HG02884 (cell line): ENCODE measurements around the gene FBXO2.
"Not testable (repeated sequence)": the region's sequence is repeated elsewhere in the genome, so short reads cannot be mapped to it uniquely, and the experiment has no call there.

Source experiments
- ATAC-seq: cut with Tn5 transposase; IDR thresholded peaks from one replicate; pipeline ENCODE4 v1.9.1; 2021; ENCODE audit warnings: mild to moderate bottlenecking, moderate library complexity; ENCODE audit not compliant: unreplicated experiment

The FBXO2 gene

DNA sequence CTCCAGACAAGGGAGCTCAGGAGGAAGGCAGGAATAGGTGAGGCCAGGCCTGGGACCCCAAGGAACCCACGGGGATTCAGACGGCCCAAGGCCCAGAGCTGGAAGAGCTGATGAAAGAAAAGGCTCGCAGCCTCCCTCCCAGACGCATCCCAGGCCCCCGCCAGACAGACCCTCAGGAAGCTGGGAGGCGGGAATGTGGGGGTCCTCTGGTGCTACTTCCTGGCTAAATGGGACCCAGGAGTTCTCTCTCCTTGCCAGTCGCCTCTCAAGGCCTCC lies 430 bp downstream of the FBXO2 start:
- no peak for ATAC-seq

DNA sequence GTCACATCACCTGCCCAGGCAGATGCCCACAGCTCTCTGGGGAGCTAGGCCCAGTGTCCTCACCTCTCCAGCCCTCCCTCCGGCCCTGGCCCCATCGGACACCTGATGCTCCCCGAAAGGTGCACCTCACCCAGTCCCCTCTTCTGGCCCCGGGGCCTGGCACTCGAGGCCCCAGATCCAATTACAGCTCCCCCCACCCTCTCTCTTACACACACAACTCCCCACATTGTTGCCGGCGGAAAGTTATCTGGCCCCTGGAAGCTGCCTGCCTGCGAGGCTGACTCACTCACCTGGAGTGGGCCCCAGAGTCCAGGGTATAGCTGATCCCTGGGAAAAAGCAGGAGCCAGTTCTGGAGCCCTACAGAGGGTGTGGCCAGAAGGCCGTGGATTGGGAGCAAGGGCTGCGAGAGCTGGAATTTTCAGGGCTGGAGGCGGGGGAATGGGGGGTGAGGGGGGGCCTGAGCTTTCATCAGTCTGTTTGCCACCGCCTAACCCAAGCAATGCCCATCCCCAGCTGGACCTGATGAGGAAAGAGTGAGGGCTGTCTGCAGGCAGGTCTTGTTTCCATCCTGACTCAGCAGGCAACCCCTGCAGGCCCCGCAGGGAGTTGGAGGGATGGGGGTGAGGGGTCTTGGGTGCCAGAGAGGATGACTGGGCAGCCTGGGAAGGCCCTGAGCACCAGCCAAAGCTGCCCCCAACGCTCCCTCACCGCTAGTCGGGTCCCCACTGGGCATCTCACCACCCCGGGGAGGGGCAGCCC lies 948 bp downstream of the FBXO2 start:
- no peak for ATAC-seq

DNA sequence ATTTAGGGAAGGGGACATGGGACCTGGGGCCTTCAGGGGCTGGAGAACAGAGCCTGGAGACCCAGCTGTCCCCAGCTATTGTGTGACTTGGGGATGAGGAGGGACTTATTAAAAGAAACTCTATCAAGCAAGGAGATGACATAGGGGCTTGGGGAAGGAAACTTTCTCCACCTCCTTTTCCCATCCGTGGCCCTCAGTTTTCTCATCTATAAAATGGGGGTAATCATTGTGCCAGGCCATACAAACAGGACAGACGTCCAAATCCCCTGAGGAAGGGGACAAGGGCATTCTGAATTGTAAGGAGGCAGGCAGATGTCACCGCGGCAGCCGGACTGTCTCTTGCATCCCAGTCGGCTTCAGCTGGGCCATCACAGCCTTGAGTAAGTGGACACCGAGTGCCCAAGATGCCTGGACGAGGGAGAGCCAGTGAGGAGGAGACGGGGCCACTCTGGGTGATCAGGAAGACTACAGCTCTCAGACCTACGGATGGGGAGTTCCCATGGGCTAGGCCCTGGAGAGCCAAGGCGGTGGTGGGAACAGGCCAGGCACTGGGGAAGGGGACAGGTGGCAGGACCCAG lies 1.9 kb downstream of the FBXO2 start:
- ATAC-seq = no peak

DNA sequence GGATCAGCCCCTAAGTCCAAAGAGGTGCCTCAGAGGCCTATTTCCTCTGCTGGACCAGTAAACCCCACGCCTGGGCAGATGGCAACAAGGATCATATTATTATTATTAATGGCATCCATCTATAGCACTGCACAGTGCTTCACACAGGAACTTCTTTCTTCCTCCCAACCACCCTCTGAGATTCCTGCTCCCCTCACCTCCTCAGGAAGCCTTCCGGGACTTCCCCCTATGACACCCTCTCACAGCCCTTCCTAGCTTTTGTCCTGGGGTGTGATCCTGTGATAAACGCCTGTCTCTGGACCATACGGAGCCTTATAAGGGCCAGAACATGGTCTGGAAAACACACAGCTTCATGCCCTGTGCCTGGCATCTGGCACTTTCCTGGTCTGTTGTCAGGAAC lies 3.2 kb downstream of the FBXO2 start:
- no peak for ATAC-seq

GRCh38 chr1:11650331-11650991 lies 3.8 kb downstream of the FBXO2 start:
- no peak for ATAC-seq

GRCh38 chr1:11649624-11650330 lies 4.5 kb downstream of the FBXO2 start:
- ATAC-seq = no peak

DNA sequence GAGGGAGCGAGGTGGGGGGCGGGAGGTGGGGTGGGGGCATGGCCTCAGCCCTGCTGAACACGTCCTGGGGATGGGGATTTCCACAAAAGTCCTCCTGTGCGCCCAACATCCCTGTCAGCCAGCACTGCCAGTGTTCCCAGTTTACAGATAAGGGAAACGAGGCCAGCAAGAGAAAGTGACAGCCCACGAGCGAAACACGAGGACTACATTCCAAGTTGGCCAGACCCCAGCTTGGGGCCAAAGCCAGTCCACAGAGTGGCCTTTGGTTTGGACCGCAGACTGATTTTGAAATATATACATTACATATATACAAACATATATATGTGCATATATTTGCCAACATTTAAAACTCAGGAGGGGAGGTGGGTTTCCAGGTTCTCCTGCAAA lies 5.0 kb downstream of the FBXO2 start:
- ATAC-seq = no peak

GRCh38 chr1:11648732-11649158 lies 5.5 kb downstream of the FBXO2 start:
- ATAC-seq = no peak

DNA sequence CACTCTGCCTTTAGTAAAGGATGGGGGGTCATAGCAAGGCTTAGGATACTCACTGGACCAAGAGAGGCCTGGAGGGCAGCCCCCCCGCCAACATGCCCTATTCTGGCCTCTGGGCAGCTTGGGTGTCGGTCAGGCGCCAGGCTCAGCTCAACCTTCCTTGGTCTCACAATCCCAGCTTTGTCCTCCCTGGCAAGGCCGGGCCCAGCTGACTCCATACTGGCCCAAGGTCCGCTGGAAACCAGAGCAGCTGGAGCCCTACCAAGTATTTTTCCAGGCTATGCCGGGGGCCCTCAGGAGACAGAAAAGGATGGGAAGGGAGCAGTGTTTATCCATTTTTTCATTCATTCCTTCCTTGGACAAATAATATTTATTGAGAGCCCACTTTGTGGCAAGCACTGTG lies 6.2 kb downstream of the FBXO2 start:
- ATAC-seq = no peak

DNA sequence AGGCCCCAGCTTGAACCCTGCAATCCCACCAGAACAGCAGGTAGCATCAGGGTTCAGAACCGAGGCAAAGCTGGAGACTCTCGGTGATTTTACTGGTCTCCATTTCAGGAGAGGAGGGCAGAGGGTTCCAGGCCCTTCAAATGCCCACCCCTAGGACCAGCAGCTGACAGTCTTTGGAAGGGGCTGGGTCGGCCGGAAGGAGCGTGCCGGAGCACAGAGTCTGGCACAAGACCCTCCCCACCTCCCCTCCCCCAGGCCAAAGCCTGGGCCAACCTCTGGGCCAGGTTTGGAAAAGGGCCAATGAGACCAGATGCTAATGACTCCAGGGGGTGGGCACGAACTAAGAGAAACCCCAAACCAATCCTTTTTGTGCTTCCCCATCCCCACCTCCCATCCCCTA lies 6.9 kb downstream of the FBXO2 start:
- no peak for ATAC-seq

- no peak for ATAC-seq
Observed at GRCh38 chr1:11646317-11646716, 7.9 kb downstream of the FBXO2 start.

GRCh38 chr1:11645670-11646265 lies 8.5 kb downstream of the FBXO2 start:
- no peak for ATAC-seq

DNA sequence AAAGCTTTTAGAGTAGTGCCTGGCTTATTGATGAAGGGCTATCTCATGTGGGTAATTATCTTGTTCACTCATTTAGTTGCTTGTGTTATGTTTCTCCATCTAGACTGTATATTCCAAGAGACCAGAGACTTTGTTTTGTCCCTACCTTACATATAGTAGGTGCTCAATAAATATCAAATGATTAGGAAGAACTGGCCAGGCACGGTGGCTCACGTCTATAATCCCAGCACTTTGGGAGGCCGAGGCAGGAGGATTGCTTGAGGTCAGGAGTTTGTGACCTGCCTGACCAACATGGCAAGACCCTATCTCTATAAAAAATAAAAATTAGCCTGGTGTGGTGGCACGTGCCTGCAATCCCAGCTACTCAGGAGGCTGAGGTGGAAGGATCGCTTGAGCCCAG lies 9.0 kb downstream of the FBXO2 start:
- no peak for ATAC-seq

GRCh38 chr1:11643782-11644181 lies 10.4 kb downstream of the FBXO2 start:
- ATAC-seq = no peak

GRCh38 chr1:11642418-11643017 lies 11.7 kb downstream of the FBXO2 start:
- not testable (repeated sequence) for ATAC-seq

- no peak for ATAC-seq
Observed at GRCh38 chr1:11641776-11642305, 12.4 kb downstream of the FBXO2 start.

DNA sequence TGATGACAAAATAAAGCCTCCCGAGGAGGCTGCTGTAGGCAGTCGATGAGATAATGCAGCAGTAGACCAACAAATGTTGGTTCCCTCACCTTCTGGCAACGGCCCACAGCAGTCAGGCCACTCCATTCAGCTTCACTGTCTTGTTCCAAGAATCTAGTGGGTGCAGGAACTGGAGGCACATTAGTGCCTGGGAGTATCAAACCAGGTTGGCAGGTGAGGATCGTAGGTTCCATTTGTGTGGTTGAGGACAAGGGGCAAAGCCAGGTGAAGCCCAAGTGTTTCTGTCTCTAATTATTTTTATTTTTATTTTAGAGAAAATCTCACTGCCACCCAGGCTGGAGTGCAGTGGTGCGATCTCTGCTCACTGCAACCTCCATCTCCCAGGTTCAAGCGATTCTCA lies 13.3 kb downstream of the FBXO2 start:
- ATAC-seq = no peak

- ATAC-seq = no peak
Observed at GRCh38 chr1:11640101-11640500, 14.1 kb downstream of the FBXO2 start.

DNA sequence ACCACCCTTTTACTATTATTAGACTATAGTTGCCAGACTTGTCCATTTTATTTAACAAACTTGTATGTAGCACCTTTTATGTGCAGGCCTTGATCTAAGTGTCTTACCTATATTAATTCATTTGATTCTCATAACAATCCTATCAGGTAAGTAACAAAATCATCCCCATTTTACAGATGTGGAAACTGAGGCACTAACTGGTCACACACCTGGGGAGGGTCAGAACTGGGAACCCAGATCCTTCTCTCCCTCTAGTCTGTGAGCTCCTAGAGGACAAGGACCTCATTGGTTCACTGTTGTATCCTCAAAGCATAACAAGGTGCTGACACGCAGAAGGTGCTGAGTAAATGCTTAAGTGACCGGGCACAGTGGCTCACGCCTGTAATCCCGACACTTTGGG lies 14.9 kb downstream of the FBXO2 start:
- no peak for ATAC-seq

- ATAC-seq = no peak
Observed at GRCh38 chr1:11638121-11638520, 16.1 kb downstream of the FBXO2 start.
